ENCODE measurements around the gene UNC5B. TPM values are rescaled to one million over a fixed set of nuclear protein-coding genes. Genes with fewer than 3 reads are reported as not detected.

UNC5B gene
- total RNA-seq, 1 donor from 2014 or later: 13.1 TPM

DNA sequence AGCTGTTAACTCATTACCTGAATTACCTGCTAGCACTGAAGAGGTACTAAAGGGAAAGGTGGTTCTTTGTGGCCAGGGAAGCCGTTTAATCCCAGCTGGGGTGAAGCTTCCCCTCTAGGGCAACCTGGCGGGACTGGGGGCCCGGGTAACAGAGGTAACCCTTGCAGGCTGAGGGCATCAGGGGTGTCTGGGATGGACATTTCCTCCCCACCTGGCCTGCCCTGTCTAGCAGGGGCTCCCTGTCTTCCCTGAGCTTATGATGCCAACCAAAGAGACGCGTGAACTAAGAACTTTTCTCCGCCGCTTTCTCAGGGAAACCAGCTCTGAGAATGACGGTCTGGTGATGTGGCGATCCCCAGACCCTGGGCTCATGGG lies 52.8 kb downstream of the UNC5B start:
- Mint-ChIP-seq H3K4me3 (ENCODE audit: unreplicated experiment) (no peak overlapping the region), H3K9me3 (ENCODE audit: unreplicated experiment) (no peaks in the 10 kb centered on the region), H3K36me3 (ENCODE audit: unreplicated experiment) (no peaks in the 10 kb centered on the region), H3K4me1 (ENCODE audit: unreplicated experiment) (peaks cover 17% of the 10 kb centered on the region), H3K27me3 (ENCODE audit: unreplicated experiment) (no peaks in the 10 kb centered on the region), H3K27ac (ENCODE audit: unreplicated experiment) (no peak overlapping the region)
- TF ChIP-seq, protein P1, sequence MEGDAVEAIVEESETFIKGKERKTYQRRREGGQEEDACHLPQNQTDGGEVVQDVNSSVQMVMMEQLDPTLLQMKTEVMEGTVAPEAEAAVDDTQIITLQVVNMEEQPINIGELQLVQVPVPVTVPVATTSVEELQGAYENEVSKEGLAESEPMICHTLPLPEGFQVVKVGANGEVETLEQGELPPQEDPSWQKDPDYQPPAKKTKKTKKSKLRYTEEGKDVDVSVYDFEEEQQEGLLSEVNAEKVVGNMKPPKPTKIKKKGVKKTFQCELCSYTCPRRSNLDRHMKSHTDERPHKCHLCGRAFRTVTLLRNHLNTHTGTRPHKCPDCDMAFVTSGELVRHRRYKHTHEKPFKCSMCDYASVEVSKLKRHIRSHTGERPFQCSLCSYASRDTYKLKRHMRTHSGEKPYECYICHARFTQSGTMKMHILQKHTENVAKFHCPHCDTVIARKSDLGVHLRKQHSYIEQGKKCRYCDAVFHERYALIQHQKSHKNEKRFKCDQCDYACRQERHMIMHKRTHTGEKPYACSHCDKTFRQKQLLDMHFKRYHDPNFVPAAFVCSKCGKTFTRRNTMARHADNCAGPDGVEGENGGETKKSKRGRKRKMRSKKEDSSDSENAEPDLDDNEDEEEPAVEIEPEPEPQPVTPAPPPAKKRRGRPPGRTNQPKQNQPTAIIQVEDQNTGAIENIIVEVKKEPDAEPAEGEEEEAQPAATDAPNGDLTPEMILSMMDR (IDR thresholded peaks at IDR 0.05): no peak
- no peak for DNase-seq (ENCODE audit: extremely low spot score, unreplicated experiment)

- TF ChIP-seq, protein P1 (IDR thresholded peaks at IDR 0.05): no peak
- Mint-ChIP-seq H3K4me1 (ENCODE audit: unreplicated experiment) (peaks cover 14% of the 10 kb centered on the region), H3K9me3 (ENCODE audit: unreplicated experiment) (no peaks in the 10 kb centered on the region), H3K36me3 (ENCODE audit: unreplicated experiment) (no peaks in the 10 kb centered on the region), H3K4me3 (ENCODE audit: unreplicated experiment) (no peak overlapping the region), H3K27ac (ENCODE audit: unreplicated experiment) (peak overlapping the region; percentile 36), H3K27me3 (ENCODE audit: unreplicated experiment) (no peaks in the 10 kb centered on the region)
- DNase-seq (ENCODE audit: extremely low spot score, unreplicated experiment): no peak
Measured at GRCh38 chr10:71265618-71266146, 53.3 kb downstream of the UNC5B start.

DNA sequence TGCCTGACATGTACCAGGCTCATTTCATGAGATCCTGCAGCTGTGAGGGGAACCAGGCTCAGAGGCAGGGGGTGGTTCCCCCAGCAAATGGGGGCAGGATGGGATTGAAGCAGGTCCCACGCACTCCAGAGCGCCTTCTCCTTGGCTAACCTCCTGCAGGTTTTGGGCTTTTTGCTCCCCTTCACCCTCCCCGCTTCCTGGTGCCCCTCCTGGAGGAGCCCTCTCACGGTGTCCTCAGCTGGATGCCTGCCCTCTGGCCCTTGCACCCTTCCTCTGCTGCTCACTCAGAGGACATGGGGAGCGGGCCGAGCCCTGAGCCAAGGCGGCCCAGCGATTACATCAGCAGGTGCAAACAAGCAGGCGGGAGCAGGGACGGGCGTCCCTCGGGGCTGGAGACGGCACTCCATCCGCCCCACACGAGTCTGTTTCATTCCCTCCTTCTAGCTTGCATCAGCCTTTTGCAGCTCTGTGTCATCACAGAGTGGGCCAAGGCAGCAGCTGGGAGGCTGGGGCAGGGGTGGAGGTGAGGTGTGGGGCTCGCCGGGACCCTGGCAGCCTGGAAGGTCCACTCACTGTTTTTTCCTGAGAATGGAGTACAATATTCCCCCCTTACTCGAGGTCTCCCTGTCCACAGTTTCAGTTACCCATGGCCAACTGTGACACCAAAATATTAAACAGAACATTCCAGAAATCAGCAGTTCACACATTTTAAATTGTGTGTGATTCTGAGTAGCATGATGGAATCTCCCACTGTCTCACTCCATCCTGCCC lies 54.0 kb downstream of the UNC5B start:
- H3K4me3 Mint-ChIP-seq (ENCODE audit: unreplicated experiment): no peak overlapping the region
- peak overlapping the region; percentile 36 for H3K27ac Mint-ChIP-seq (ENCODE audit: unreplicated experiment)
- H3K27me3 Mint-ChIP-seq (ENCODE audit: unreplicated experiment): no peaks in the 10 kb centered on the region
- H3K9me3 Mint-ChIP-seq (ENCODE audit: unreplicated experiment): no peaks in the 10 kb centered on the region
- no peak for DNase-seq (ENCODE audit: extremely low spot score, unreplicated experiment)
- H3K36me3 Mint-ChIP-seq (ENCODE audit: unreplicated experiment): no peaks in the 10 kb centered on the region
- H3K4me1 Mint-ChIP-seq (ENCODE audit: unreplicated experiment): peaks cover 13% of the 10 kb centered on the region
- TF ChIP-seq, protein P1 (IDR thresholded peaks at IDR 0.05): no peak

- no peak for DNase-seq (ENCODE audit: extremely low spot score, unreplicated experiment)
- Mint-ChIP-seq H3K4me1 (ENCODE audit: unreplicated experiment) (peaks cover 14% of the 10 kb centered on the region), H3K4me3 (ENCODE audit: unreplicated experiment) (no peak overlapping the region), H3K36me3 (ENCODE audit: unreplicated experiment) (no peaks in the 10 kb centered on the region), H3K9me3 (ENCODE audit: unreplicated experiment) (no peaks in the 10 kb centered on the region), H3K27ac (ENCODE audit: unreplicated experiment) (peak overlapping the region; percentile 36), H3K27me3 (ENCODE audit: unreplicated experiment) (no peaks in the 10 kb centered on the region)
- TF ChIP-seq, protein P1 (IDR thresholded peaks at IDR 0.05): no peak
Measured at GRCh38 chr10:71266918-71267442, 54.6 kb downstream of the UNC5B start.

- TF ChIP-seq, protein P1 (IDR thresholded peaks at IDR 0.05): no peak
- Mint-ChIP-seq H3K9me3 (ENCODE audit: unreplicated experiment) (no peaks in the 10 kb centered on the region), H3K36me3 (ENCODE audit: unreplicated experiment) (no peaks in the 10 kb centered on the region), H3K4me1 (ENCODE audit: unreplicated experiment) (peaks cover 16% of the 10 kb centered on the region), H3K27ac (ENCODE audit: unreplicated experiment) (no peak overlapping the region), H3K27me3 (ENCODE audit: unreplicated experiment) (no peaks in the 10 kb centered on the region), H3K4me3 (ENCODE audit: unreplicated experiment) (no peak overlapping the region)
- no peak for DNase-seq (ENCODE audit: extremely low spot score, unreplicated experiment)
Measured at GRCh38 chr10:71267508-71268240, 55.3 kb downstream of the UNC5B start.
